Suppressor macrophage treated with lipopolysaccharide for 4 hours (primary cell): ENCODE data around the gene CDK7.
"Not testable (repeated sequence)": the region's sequence is repeated elsewhere in the genome, so short reads cannot be mapped to it uniquely, and the experiment has no call there.

Source experiments
- DNase-seq: peaks from one replicate; pipeline ENCODE4 v3.0.0-alpha.2; 2020

CDK7 gene

GRCh38 chr5:69234457-69235268 lies at the start of gene CDK7:
Gene CDK7, plus strand, starts transcription at chr5:69234886. Its CDS starts 90 bp downstream, at chr5:69234976.
- DNase-seq, result peak; percentile 95

DNA sequence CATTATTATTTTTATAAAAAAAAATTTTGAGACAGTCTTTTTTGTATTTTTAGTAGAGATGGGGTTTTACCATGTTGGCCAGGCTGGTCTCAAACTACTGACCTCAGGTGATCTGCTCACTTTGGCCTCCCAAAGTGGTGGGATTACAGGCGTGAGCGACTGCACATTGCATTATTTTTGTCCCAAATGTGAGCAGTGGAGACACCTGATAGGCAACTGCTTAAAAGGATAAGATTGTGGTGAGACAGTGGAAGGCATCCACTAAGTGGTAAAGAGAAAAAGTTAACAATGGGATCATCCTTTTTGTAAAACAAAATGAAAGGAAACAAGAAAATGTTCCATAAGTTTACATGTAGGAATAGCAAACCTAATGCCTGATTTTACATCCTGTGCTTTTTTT lies 47.3 kb upstream of the CDK7 start:
- DNase-seq, result no peak

- DNase-seq, result no peak
Measured at GRCh38 chr5:69188811-69189161, 45.9 kb upstream of the CDK7 start.

DNA sequence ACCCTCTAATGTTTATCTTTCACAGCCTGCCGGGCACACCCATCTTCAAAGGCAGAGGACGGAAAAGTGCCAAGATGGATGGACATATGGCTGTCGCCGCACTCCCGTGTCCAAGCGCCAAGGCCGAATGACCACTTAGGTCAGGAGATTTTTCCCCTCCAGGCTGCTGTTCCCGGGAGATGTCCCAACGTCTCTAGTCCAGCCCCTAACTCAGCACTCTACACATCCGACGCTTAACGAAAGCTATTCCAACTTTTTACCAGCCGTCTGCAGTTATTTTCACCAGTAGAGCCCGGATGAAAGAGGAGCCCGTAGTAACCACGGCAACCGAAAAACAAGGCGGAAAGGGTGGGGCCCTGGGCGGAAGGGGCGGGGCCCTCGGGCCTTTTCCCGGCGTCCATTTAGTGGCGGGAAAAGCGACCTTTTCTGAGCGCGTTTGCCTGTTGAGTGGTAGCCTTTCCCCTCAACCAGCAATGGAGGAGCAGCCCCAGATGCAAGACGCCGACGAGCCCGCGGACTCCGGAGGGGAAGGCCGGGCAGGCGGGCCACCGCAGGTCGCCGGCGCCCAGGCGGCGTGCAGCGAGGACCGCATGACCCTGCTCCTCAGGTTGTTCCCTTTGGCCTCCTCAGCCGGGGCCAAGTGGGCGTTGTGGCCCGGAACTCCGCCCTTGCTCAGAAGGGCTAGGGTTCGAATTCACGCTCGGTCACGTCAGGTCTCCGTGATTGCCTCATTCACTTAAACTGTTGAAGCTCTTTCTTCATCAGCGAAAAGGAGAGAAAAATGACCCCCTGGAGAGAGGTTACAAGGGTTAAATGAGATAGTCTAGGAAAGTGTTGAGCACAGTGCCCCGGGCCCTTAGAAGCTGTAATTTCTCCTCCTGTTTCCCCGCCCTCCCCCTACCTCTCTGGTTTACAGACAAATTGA lies 45.3 kb upstream of the CDK7 start, which contains the start of gene CENPH:
CENPH (plus strand) TSS at position 422 of the 925 bp plus-strand sequence; CDS start at position 474, 52 bp downstream.
- DNase-seq, result peak; percentile 94

DNA sequence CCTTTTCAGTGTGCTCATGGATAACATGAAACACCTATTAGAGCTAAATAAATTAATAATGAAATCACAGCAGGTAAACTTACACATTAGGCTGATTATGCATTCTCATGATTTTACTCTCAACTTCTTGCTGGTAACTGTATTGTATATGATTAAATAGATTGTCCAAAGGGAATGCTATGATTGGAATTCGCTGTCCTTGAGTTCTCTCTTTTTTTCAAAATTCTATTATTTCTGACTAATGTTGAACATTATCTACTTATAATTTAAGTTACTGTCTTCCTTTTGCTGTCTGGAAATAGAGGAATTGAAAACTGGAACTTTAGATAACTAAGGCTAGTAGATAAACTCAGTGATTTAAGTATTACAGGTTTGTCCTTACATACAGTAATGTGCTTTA lies 32.2 kb upstream of the CDK7 start:
- no peak for DNase-seq

DNA sequence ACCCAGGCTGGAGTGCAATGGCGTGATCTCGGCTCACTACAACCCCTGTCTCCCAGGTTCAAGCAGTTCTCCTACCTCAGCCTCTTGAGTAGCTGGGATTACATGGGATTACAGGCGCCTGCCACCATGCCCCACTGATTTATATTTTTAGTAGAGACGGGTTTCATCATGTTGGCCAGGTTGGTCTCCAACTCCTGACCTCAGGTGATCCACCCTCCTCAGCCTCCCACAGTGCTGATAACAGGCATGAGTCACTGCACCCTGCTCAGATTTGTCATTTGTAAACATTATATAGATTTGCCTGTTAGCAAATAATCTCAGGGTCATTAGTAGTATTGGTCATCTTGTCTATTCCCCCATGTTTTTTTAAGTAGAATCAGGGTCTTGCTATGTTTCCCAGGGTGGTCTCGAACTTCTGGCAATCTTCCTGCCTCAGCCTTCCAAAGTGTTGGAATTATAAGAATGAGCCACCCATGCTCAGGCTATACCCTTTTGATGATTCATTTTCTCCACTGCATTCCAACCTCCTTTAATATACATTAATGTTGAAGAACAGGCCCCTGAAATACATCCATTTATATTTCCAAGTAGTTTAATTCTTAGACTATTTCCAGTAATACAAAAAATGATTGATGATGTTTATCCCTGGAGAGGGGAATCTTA lies 28.0 kb upstream of the CDK7 start:
- no peak for DNase-seq

DNA sequence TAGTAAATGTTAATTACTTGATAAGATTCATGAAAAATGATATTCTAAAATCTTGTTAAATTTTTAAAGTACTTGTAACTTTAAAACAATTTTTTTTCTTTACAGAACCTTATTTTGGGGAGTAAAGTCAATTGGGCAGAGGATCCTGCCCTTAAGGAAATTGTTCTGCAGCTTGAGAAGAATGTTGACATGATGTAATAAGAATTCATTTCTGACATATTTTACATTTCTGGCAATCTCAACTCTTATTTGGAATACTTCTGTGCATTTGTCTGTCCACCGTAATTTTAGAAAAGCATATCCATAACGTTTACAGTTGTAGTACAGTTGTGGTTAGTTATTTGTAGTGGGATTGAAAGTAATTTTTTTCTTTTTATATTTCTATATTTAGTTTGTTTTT lies 25.1 kb upstream of the CDK7 start:
- DNase-seq, result no peak

DNA sequence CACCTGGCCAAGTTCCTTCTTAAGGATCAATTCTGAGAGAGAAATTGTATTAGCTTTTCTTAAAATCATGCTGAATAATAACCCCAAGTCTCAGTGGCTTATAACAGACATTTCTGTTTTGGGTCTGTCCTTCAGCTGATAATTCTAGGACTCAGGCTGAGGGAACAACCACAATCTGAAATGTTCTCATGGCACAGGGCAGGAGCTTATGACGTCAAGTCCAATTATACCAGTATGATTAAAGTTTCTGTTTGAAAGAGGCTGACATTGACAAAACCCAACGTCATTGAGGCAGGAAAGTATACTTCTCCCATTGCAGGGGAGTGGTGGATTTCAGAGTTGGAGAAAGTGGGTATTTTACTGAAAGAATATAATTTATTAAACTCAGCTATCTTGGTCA lies 23.5 kb upstream of the CDK7 start:
- DNase-seq, result no peak

GRCh38 chr5:69212022-69212421 lies 22.7 kb upstream of the CDK7 start:
- no peak for DNase-seq

- DNase-seq, result no peak
Measured at GRCh38 chr5:69213513-69214215, 21.0 kb upstream of the CDK7 start.

DNA sequence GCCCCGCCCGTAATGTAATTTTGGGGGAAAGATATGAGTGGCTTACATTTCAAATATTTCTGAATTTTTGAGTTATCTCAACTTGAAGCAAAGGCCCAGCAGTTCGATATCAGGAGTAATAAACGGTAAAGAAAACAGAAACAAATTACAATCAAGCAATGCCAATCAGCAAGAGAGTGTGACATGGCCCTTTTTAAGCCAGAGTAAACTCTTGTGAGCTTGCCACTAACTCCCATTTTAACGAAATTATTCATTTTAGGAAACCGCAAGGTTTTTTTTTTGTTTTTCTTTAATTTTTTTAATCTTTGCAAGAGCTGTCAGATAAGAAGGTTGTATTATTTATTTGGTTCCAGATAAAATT lies 17.6 kb upstream of the CDK7 start:
- no peak for DNase-seq

DNA sequence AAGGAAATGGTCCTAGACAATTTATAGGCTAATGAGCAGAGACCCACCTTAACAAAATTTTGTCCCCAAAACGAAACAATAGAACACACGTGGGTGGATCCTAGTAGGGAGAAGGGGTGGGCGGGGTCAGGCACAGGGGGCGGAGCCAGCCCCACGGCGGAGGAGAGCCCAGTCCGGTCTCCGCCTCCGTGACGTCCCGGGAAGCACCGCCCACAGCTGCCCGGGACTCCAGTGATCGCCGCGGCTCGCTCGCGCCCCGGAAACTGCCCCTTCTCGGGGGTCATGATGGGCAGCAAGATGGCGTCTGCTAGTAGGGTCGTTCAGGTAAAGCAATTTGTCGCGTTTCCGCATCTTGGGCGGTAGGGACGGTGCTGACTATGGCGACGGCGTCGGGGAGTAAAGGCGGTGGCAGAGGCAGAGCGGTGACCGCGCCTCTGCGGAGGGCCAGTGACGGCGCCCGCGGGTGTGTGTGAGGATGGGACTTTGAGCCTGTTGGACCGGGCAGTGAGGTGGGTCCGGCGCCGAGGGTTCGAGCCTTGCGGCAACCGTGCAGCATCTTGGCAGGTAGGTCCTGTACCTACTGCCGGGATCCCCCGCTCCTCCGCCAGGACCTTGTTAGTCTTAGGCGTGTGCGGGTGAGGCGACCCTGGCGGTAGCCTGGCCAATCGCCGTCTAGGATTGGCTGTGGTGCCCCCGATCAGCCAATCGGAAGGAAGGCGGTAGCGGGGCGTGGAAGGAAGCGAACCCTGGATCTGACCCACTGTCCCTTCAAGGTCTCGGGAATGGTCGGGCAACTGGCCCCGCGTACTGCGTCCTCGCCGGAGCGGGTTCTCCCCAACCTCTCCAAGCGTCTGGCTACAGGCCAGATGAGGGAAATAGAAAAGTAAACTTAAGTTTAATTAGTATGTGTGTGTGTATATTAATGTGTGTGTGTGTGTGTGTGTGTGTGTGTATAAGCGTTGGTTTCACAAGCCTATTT lies 16.8 kb upstream of the CDK7 start:
- peak; percentile 98 for DNase-seq

- no peak for DNase-seq
Measured at GRCh38 chr5:69219939-69220338, 14.7 kb upstream of the CDK7 start.

DNA sequence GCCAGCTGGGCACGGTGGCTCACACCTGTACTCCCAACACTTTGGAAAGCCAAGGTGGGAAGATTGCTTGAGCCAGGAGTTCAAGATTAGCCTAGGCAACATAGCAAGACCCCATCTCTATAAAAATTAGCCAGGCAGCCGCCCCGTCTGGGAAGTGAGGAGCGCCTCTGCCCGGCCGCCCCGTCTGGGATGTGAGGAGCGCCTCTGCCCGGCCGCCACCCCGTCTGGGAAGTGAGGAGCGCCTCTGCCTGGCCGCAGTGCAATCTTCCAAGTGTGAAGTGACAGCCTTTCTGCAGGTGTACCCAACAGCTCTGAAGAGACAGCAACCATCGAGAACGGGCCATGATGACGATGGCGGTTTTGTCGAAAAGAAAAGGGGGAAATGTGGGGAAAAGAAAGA lies 14.3 kb upstream of the CDK7 start:
- DNase-seq, result not testable (repeated sequence)

- DNase-seq, result not testable (repeated sequence)
Measured at GRCh38 chr5:69220833-69221232, 13.9 kb upstream of the CDK7 start.

- no peak for DNase-seq
Measured at GRCh38 chr5:69224520-69224919, 10.2 kb upstream of the CDK7 start.

GRCh38 chr5:69225860-69226259 lies 8.8 kb upstream of the CDK7 start:
- DNase-seq, result no peak

- no peak for DNase-seq
Measured at GRCh38 chr5:69230181-69230580, 4.5 kb upstream of the CDK7 start.

DNA sequence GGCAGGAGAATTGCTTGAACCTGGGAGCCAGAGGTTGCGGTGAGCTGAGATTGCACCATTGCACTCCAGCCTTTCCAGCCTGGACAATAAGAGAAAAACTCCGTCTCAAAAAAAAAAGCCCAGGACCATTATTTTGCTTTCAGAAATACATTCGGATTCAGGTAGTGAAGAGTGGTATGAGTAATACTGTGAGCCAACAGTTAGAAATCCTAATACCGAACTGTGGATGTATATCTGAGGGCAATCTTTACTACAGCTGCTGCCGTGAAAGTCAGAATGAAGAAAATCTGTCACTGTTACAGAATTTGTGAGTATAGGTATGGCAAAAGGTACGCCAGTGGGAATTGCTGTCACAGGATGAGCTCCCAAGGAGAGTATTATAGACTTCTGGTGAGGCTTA lies 3.4 kb upstream of the CDK7 start:
- no peak for DNase-seq

GRCh38 chr5:69231851-69232250 lies 2.8 kb upstream of the CDK7 start:
- DNase-seq, result no peak

- DNase-seq, result not testable (repeated sequence)
Measured at GRCh38 chr5:69236733-69237132, 2.0 kb downstream of the CDK7 start.

DNA sequence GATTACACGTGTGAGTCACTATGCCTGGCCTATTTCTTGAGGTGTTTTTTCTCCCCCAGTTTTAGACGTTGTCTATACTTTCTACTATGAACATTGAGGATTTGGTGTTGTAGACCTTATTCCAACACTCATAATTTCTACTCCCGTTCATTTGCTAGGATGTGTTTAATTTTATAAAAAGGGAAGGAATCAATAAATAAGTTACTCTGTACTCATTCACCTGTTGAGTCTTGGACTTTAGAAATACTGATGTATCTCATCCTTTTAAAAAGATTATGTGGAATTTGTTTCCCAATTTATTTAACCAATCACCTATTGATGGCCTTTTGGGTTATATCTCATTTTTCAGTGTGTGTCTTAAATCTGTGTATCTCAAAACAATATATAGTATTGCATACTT lies 3.2 kb downstream of the CDK7 start:
- no peak for DNase-seq
